Kidney (tissue), 14 donors: ENCODE data around the gene CENPO. TPM values are rescaled to one million over a fixed set of nuclear protein-coding genes. Genes with fewer than 3 reads are reported as not detected.

Source experiments
- DNase-seq, 5 donors: peaks; one replicate each; pipeline ENCODE4 v3.0.0-alpha.2; 2013 to 2020
- FAIRE-seq: peaks from 2 replicates; lab custom pipeline; 2012; peaks lifted over from hg19 to GRCh38; lab: Jason Lieb, UNC
- H3K27ac ChIP-seq, 2 donors: one replicate each; pipeline ENCODE4 v1.7.0; 2013; ENCODE audit warnings: low read depth in 2 of 2, low read length in 2 of 2, inconsistent platforms in 1 of 2
- H3K27me3 ChIP-seq: one replicate; pipeline ENCODE4 v1.7.1; 2013; ENCODE audit warnings: low read length, inconsistent platforms; ENCODE audit not compliant: control insufficient read depth, insufficient read depth
- H3K36me3 ChIP-seq, 3 donors: one replicate each; pipeline versions ENCODE4 v1.7.0 to v1.7.1; 2013; ENCODE audit warnings: low read length in 3 of 3, control low read depth in 1 of 3, inconsistent platforms in 1 of 3; ENCODE audit not compliant: insufficient read depth in 3 of 3, control insufficient read depth in 2 of 3
- H3K4me1 ChIP-seq, 3 donors: one replicate each; pipeline versions ENCODE4 v1.7.0 to v1.7.1; 2013; ENCODE audit warnings: low read length in 3 of 3, inconsistent platforms in 1 of 3, low read depth in 1 of 3; ENCODE audit not compliant: control insufficient read depth in 2 of 3, insufficient read depth in 2 of 3
- H3K4me3 ChIP-seq, 3 donors: one replicate each; pipeline versions ENCODE4 v1.7.0 to v1.8.1; 2013; ENCODE audit warnings: low read length in 3 of 3, control low read depth in 1 of 3, inconsistent platforms in 1 of 3
- H3K9ac ChIP-seq, 3 donors: one replicate each; pipeline versions ENCODE4 v1.7.0 to v1.7.1; 2013; ENCODE audit warnings: low read length in 3 of 3, control low read depth in 1 of 3, inconsistent platforms in 1 of 3
- H3K9me3 ChIP-seq, 3 donors: one replicate each; pipeline versions ENCODE4 v1.7.0 to v1.7.1; 2013; ENCODE audit warnings: low read length in 3 of 3, control low read depth in 1 of 3, inconsistent platforms in 1 of 3; ENCODE audit not compliant: control insufficient read depth in 2 of 3, insufficient read depth in 1 of 3
- CTCF ChIP-seq: IDR thresholded peaks from 3 replicates; pipeline ENCODE4 v1.5.1; 2012; ENCODE audit warnings: mild to moderate bottlenecking, moderate library complexity, borderline replicate concordance; ENCODE audit not compliant: insufficient read depth; ENCODE audit errors: extremely low read depth
- intact Hi-C: fragments of 100-400 bp; cut with DNase I; formaldehyde crosslinking; loops from one replicate; pipeline ENCODE4 v1.11.1; 2022
- polyA plus RNA-seq: library from polyadenylated mRNA; stranded (reverse); fragments of 350-450 nt; fragmentation: Illumina TruSeq; extraction: RNeasy Lipid Tissue Mini Kit (QIAGEN cat#74804); gene quantifications from one replicate; pipeline ENCODE4 v1.2.3, GENCODE V29; 2014; ENCODE audit warnings: low read depth, low replicate concordance; ENCODE audit not compliant: insufficient read depth
- total RNA-seq: library from RNA; stranded (reverse); fragmentation: NEBNext Ultra II Directional; extraction: Animal tissue kit (Norgen Biotek cat#: 25700); gene quantifications from one replicate; pipeline ENCODE4 v1.2.1, GENCODE V29; 2021
- donor health status: control.
- donor health status: control.
- donor health status: control.
- donor health status: control.
- donor health status: control.
- donor health status: DM: yes; HTN: yes; CAD: no.
- donor health status: Normal renal cell carcinoma (clear cell type).

CENPO gene
- total and polyA plus RNA-seq, 2 donors from 2014 or later = 1.5 to 5.7 TPM

DNA sequence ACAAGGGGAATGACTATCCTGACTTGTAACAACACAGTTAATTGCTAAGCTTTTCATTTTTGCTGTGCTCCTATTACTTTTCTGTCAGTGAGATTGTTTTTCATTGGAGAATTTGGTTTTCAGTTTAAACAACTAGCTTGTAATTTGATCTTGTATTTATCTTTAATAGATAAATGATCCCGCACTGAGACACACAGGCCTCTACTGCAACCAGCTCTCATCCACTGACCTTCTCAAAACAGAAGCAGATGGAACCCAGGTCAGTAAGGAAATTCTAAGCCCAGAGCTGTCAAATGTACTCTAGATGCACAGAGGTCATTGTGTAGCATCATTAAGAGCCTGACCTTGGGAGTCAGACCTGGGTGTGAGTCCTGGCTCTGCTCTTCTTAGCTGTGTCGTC lies 30.7 kb upstream of the CENPO start:
- H3K9ac ChIP-seq = no peak overlapping the region
- H3K36me3 ChIP-seq = peaks cover 12 to 27% (median 20%) of the 10 kb centered on the region in 3 donors
- no peak for DNase-seq

DNA sequence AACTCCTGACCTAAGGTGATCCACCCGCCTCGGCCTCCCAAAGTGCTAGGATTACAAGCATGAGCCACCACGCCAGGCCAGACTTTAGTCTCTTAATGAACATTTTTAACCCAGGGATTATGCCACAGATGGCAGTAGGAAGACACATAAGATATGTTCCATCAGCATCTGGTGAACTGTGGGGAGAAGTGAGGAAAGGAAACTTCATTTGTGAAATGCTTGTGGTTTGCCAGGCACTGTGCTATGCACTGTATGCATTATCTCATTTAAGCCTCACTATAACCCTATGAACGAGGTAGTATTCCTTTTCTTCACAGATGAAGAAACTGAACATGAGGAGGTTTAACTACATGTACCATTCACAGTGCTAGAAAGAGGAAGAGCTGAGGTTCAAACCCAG lies 29.4 kb upstream of the CENPO start:
- Histone ChIP-seq H3K27me3 (no peaks in the 10 kb centered on the region), H3K36me3 (peaks cover 12 to 27% (median 14%) of the 10 kb centered on the region in 3 donors), H3K9ac (no peak overlapping the region), H3K9me3 (no peaks in the 10 kb centered on the region), H3K4me3 (no peak overlapping the region), H3K27ac (no peak overlapping the region), H3K4me1 (no peaks in the 10 kb centered on the region)
- no peak for DNase-seq
- no peak for FAIRE-seq
- TF ChIP-seq CTCF = no peak
- intact Hi-C loops = no loop called here

More for the DNA sequence above, 30.7 kb upstream of the CENPO start:
- Histone ChIP-seq H3K27me3 (no peaks in the 10 kb centered on the region), H3K9me3 (no peaks in the 10 kb centered on the region), H3K27ac (no peak overlapping the region), H3K4me3 (no peak overlapping the region), H3K4me1 (no peaks in the 10 kb centered on the region)
- no peak for FAIRE-seq
- TF ChIP-seq CTCF = no peak
- intact Hi-C loops = no loop called here

- DNase-seq (no peak), FAIRE-seq (no peak)
- intact Hi-C loops = no loop called here
- H3K9ac ChIP-seq = no peak overlapping the region
- peaks cover 16 to 31% (median 18%) of the 10 kb centered on the region in 3 donors for H3K36me3 ChIP-seq
- H3K9me3 ChIP-seq = no peaks in the 10 kb centered on the region
- no peak for TF ChIP-seq CTCF
- no peak overlapping the region for H3K27ac ChIP-seq
- H3K4me3 ChIP-seq = no peak overlapping the region
- H3K4me1 ChIP-seq = no peaks in the 10 kb centered on the region
- no peaks in the 10 kb centered on the region for H3K27me3 ChIP-seq
Measured at GRCh38 chr2:24766609-24767008, 26.6 kb upstream of the CENPO start.

- FAIRE-seq (no peak), DNase-seq (no peak)
- H3K27ac ChIP-seq = no peak overlapping the region
- H3K4me3 ChIP-seq = no peak overlapping the region
- H3K27me3 ChIP-seq = no peaks in the 10 kb centered on the region
- H3K9me3 ChIP-seq = no peaks in the 10 kb centered on the region
- intact Hi-C loops = no loop called here
- no peak for TF ChIP-seq CTCF
- peaks cover 10 to 27% (median 14%) of the 10 kb centered on the region in 3 donors for H3K36me3 ChIP-seq
- no peaks in the 10 kb centered on the region for H3K4me1 ChIP-seq
- no peak overlapping the region for H3K9ac ChIP-seq
Measured at GRCh38 chr2:24768013-24768412, 25.2 kb upstream of the CENPO start.
